CD4-positive, alpha-beta T cell treated with Interleukin-4 for 4 hours (primary cell): ENCODE data around the gene TTC39B.

Source experiments
- DNase-seq: peaks from one replicate; pipeline ENCODE4 v3.0.0-alpha.2; 2020

TTC39B gene

GRCh38 chr9:15116130-15116580, 190.9 kb downstream of the TTC39B start:
- DNase-seq, result no peak

- DNase-seq, result no peak
Observed at GRCh38 chr9:15115702-15116101, 191.3 kb downstream of the TTC39B start.

GRCh38 chr9:15115041-15115440, 192.0 kb downstream of the TTC39B start:
- DNase-seq, result no peak
